Panc1 (cell line): ENCODE measurements around the gene TGFB2.

Experiments
- POLR2AphosphoS5 ChIP-seq: IDR thresholded peaks from 2 replicates; pipeline ENCODE4 v1.6.1; 2012; ENCODE audit warnings: mild to moderate bottlenecking, low read depth, low read length, moderate library complexity
- SIN3A ChIP-seq: IDR thresholded peaks from 2 replicates; pipeline ENCODE4 v1.6.1; 2012; ENCODE audit warnings: low read depth, mild to moderate bottlenecking, low read length, moderate library complexity, borderline replicate concordance; ENCODE audit not compliant: insufficient read depth
- TCF7L2 ChIP-seq: IDR thresholded peaks from 2 replicates; pipeline ENCODE4 v1.6.1; 2011; ENCODE audit warnings: mild to moderate bottlenecking, low read depth, low read length, inconsistent platforms
- TF ChIP-seq, protein P1 (sequence below): fragments of 450-650 bp; IDR thresholded peaks from 2 replicates; pipeline ENCODE4 v1.5.1; 2017; ENCODE audit warnings: mild to moderate bottlenecking
- TF ChIP-seq, protein P2 (sequence below), 2 experiments: IDR thresholded peaks; 2 replicates each; pipeline ENCODE4 v1.6.1; 2011 to 2012; ENCODE audit warnings: low read depth in 2 of 2, control low read depth in 1 of 2, low read length in 1 of 2, mild to moderate bottlenecking in 1 of 2, moderate library complexity in 1 of 2; ENCODE audit not compliant: insufficient read depth in 1 of 2

- TF ChIP-seq, protein P1, sequence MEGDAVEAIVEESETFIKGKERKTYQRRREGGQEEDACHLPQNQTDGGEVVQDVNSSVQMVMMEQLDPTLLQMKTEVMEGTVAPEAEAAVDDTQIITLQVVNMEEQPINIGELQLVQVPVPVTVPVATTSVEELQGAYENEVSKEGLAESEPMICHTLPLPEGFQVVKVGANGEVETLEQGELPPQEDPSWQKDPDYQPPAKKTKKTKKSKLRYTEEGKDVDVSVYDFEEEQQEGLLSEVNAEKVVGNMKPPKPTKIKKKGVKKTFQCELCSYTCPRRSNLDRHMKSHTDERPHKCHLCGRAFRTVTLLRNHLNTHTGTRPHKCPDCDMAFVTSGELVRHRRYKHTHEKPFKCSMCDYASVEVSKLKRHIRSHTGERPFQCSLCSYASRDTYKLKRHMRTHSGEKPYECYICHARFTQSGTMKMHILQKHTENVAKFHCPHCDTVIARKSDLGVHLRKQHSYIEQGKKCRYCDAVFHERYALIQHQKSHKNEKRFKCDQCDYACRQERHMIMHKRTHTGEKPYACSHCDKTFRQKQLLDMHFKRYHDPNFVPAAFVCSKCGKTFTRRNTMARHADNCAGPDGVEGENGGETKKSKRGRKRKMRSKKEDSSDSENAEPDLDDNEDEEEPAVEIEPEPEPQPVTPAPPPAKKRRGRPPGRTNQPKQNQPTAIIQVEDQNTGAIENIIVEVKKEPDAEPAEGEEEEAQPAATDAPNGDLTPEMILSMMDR, result no peak
- TF ChIP-seq POLR2AphosphoS5, result no peak
- no peak for TF ChIP-seq SIN3A
- no peak for TF ChIP-seq TCF7L2
- TF ChIP-seq, protein P2, sequence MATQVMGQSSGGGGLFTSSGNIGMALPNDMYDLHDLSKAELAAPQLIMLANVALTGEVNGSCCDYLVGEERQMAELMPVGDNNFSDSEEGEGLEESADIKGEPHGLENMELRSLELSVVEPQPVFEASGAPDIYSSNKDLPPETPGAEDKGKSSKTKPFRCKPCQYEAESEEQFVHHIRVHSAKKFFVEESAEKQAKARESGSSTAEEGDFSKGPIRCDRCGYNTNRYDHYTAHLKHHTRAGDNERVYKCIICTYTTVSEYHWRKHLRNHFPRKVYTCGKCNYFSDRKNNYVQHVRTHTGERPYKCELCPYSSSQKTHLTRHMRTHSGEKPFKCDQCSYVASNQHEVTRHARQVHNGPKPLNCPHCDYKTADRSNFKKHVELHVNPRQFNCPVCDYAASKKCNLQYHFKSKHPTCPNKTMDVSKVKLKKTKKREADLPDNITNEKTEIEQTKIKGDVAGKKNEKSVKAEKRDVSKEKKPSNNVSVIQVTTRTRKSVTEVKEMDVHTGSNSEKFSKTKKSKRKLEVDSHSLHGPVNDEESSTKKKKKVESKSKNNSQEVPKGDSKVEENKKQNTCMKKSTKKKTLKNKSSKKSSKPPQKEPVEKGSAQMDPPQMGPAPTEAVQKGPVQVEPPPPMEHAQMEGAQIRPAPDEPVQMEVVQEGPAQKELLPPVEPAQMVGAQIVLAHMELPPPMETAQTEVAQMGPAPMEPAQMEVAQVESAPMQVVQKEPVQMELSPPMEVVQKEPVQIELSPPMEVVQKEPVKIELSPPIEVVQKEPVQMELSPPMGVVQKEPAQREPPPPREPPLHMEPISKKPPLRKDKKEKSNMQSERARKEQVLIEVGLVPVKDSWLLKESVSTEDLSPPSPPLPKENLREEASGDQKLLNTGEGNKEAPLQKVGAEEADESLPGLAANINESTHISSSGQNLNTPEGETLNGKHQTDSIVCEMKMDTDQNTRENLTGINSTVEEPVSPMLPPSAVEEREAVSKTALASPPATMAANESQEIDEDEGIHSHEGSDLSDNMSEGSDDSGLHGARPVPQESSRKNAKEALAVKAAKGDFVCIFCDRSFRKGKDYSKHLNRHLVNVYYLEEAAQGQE (IDR thresholded peaks at IDR 0.05; ENCODE audit: insufficient read depth in 1 of 2, low read depth in 2 of 2, low read length in 1 of 2), result no peak
Measured at GRCh38 chr1:218383681-218384080, 38.5 kb downstream of the TGFB2 start.
